ENCODE measurements around the gene DOCK3.
A peak's percentile ranks its signal among the peaks of the same experiment; 100 is the strongest.
"Not testable (repeated sequence)": the region's sequence is repeated elsewhere in the genome, so short reads cannot be mapped to it uniquely, and the experiment has no call there.

Gene DOCK3

GRCh38 chr3:50978586-50978985 is 303.9 kb downstream of the DOCK3 start:
- not testable (repeated sequence) for DNase-seq (ENCODE audit: low read depth, low spot score)

- DNase-seq (ENCODE audit: low read depth, low spot score) = no peak
These were observed 304.4 kb downstream of the DOCK3 start for GRCh38 chr3:50978991-50979667.

- no peak for DNase-seq (ENCODE audit: low read depth, low spot score)
These were observed 308.0 kb downstream of the DOCK3 start for GRCh38 chr3:50982540-50983325.

GRCh38 chr3:50983887-50984286 is 309.2 kb downstream of the DOCK3 start:
- no peak for DNase-seq (ENCODE audit: low read depth, low spot score)

GRCh38 chr3:50985893-50986292 is 311.2 kb downstream of the DOCK3 start:
- DNase-seq (ENCODE audit: low read depth, low spot score) = no peak

GRCh38 chr3:50986726-50987125 is 312.0 kb downstream of the DOCK3 start:
- no peak for DNase-seq (ENCODE audit: low read depth, low spot score)

- DNase-seq (ENCODE audit: low read depth, low spot score) = no peak
These were observed 319.8 kb downstream of the DOCK3 start for GRCh38 chr3:50994537-50994936.

- no peak for DNase-seq (ENCODE audit: low read depth, low spot score)
These were observed 320.5 kb downstream of the DOCK3 start for GRCh38 chr3:50995085-50995824.

GRCh38 chr3:51002495-51002894 is 327.8 kb downstream of the DOCK3 start:
- no peak for DNase-seq (ENCODE audit: low read depth, low spot score)

GRCh38 chr3:51004235-51004634 is 329.5 kb downstream of the DOCK3 start:
- DNase-seq (ENCODE audit: low read depth, low spot score) = no peak

- no peak for DNase-seq (ENCODE audit: low read depth, low spot score)
These were observed 349.4 kb downstream of the DOCK3 start for GRCh38 chr3:51024121-51024520.

GRCh38 chr3:51024765-51025632 is 350.3 kb downstream of the DOCK3 start:
- no peak for DNase-seq (ENCODE audit: low read depth, low spot score)

- no peak for DNase-seq (ENCODE audit: low read depth, low spot score)
These were observed 356.9 kb downstream of the DOCK3 start for GRCh38 chr3:51031666-51032065.

GRCh38 chr3:51035630-51036029 is 360.9 kb downstream of the DOCK3 start:
- no peak for DNase-seq (ENCODE audit: low read depth, low spot score)

- DNase-seq (ENCODE audit: low read depth, low spot score) = no peak
These were observed 370.3 kb downstream of the DOCK3 start for GRCh38 chr3:51044982-51045381.

- DNase-seq (ENCODE audit: low read depth, low spot score) = no peak
These were observed 377.8 kb downstream of the DOCK3 start for GRCh38 chr3:51052562-51052961.

- DNase-seq (ENCODE audit: low read depth, low spot score) = no peak
These were observed 382.4 kb downstream of the DOCK3 start for GRCh38 chr3:51057121-51057520.

GRCh38 chr3:51063053-51063452 is 388.3 kb downstream of the DOCK3 start:
- no peak for DNase-seq (ENCODE audit: low read depth, low spot score)

GRCh38 chr3:51075221-51075775 is 400.6 kb downstream of the DOCK3 start:
- peak; percentile 11 for DNase-seq (ENCODE audit: low read depth, low spot score)

- DNase-seq (ENCODE audit: low read depth, low spot score) = no peak
These were observed 407.6 kb downstream of the DOCK3 start for GRCh38 chr3:51082363-51082762.

GRCh38 chr3:51083490-51083889 is 408.8 kb downstream of the DOCK3 start:
- no peak for DNase-seq (ENCODE audit: low read depth, low spot score)
